GM23338 (cell line): Measurements from ENCODE around the gene ADAP1. TPM values are rescaled to one million over a fixed set of nuclear protein-coding genes. Genes with fewer than 3 reads are reported as not detected.
A peak's percentile ranks its signal among the peaks of the same experiment; 100 is the strongest.

Source experiments
- ATAC-seq: fragments of 200-7000 bp; cut with Tn5 transposase; 3 replicates; pipeline ENCODE4 v1.9.1; 2020
- DNase-seq: peaks from one replicate; pipeline ENCODE4 v3.0.0-alpha.2; 2015; ENCODE audit warnings: low spot score
- H2AFZ ChIP-seq: fragments of 200-600 bp; sonication (generic); 2 replicates; pipeline ENCODE4 v1.8.0; 2016; ENCODE audit warnings: antibody characterized with exemption, mild to moderate bottlenecking, moderate library complexity
- H3F3A ChIP-seq: fragments of 200-600 bp; sonication (generic); replicated peaks from 2 replicates; pipeline ENCODE4 v1.8.0; 2017; ENCODE audit warnings: antibody characterized with exemption, mixed run types, low read depth
- H3K27ac ChIP-seq: fragments of 200-600 bp; sonication (generic); 2 replicates; pipeline ENCODE4 v1.6.1; 2016; ENCODE audit warnings: low read depth
- H3K27me3 ChIP-seq: fragments of 200-600 bp; sonication (generic); 2 replicates; pipeline ENCODE4 v1.8.0; 2016; ENCODE audit warnings: mild to moderate bottlenecking, mixed run types, moderate library complexity; ENCODE audit not compliant: insufficient read depth
- H3K36me3 ChIP-seq: fragments of 200-600 bp; sonication (generic); 2 replicates; pipeline ENCODE4 v1.8.0; 2016; ENCODE audit warnings: mild to moderate bottlenecking; ENCODE audit not compliant: insufficient read depth
- H3K4me1 ChIP-seq: fragments of 200-600 bp; sonication (generic); 2 replicates; pipeline ENCODE4 v1.8.0; 2016; ENCODE audit warnings: mild to moderate bottlenecking, moderate library complexity; ENCODE audit not compliant: insufficient read depth
- H3K4me2 ChIP-seq: fragments of 200-600 bp; sonication (generic); 2 replicates; pipeline ENCODE4 v1.7.1; 2017; ENCODE audit warnings: mixed run types
- H3K4me3 ChIP-seq: fragments of 200-600 bp; sonication (generic); 2 replicates; pipeline ENCODE4 v1.6.1; 2016; ENCODE audit warnings: mixed run types
- H3K79me2 ChIP-seq: fragments of 200-600 bp; sonication (generic); replicated peaks from 2 replicates; pipeline ENCODE4 v1.8.0; 2017; ENCODE audit warnings: mild to moderate bottlenecking; ENCODE audit not compliant: insufficient read depth
- H3K9me2 ChIP-seq: fragments of 200-600 bp; sonication (generic); 2 replicates; pipeline ENCODE4 v1.8.0; 2017; ENCODE audit not compliant: insufficient read depth
- H4K20me1 ChIP-seq: fragments of 200-600 bp; sonication (generic); replicated peaks from 2 replicates; pipeline ENCODE4 v1.8.0; 2017; ENCODE audit warnings: mild to moderate bottlenecking; ENCODE audit not compliant: insufficient read depth
- H3K27ac Mint-ChIP-seq: 2 replicates; pipeline ENCODE4 v1.8.0; 2020; ENCODE audit warnings: inconsistent platforms, mild to moderate bottlenecking, moderate library complexity, mixed read lengths
- H3K27me3 Mint-ChIP-seq: 3 replicates; pipeline ENCODE4 v1.8.0; 2022; ENCODE audit warnings: low read depth, mild to moderate bottlenecking, moderate library complexity, mixed read lengths, inconsistent platforms; ENCODE audit not compliant: insufficient read depth, poor library complexity
- H3K36me3 Mint-ChIP-seq: 3 replicates; pipeline ENCODE4 v1.8.0; 2021; ENCODE audit warnings: low read depth, mild to moderate bottlenecking, inconsistent platforms, moderate library complexity, mixed read lengths
- H3K4me1 Mint-ChIP-seq: 3 replicates; pipeline ENCODE4 v1.8.0; 2020; ENCODE audit warnings: mild to moderate bottlenecking, inconsistent platforms, mixed read lengths
- H3K4me3 Mint-ChIP-seq: 3 replicates; pipeline ENCODE4 v1.8.0; 2021; ENCODE audit warnings: moderate library complexity, mild to moderate bottlenecking, inconsistent platforms, mixed read lengths
- H3K9me3 Mint-ChIP-seq: 3 replicates; pipeline ENCODE4 v1.8.0; 2020; ENCODE audit warnings: moderate library complexity, mild to moderate bottlenecking, inconsistent platforms, mixed read lengths
- CREB1 ChIP-seq: fragments of 250-450 bp; sonication (Bioruptor Pico); IDR thresholded peaks from 2 replicates; pipeline ENCODE4 v1.5.0; 2020; ENCODE audit warnings: low read depth, mild to moderate bottlenecking, moderate library complexity
- ETS1 ChIP-seq: IDR thresholded peaks from 2 replicates; pipeline ENCODE4 v1.6.1; 2016; ENCODE audit warnings: antibody characterized with exemption
- EZH2 ChIP-seq: fragments of 200-600 bp; sonication (generic); IDR thresholded peaks from one replicate; pipeline ENCODE4 v1.8.0; 2017; ENCODE audit warnings: antibody characterized with exemption, mild to moderate bottlenecking, low read depth; ENCODE audit not compliant: unreplicated experiment
- EZH2phosphoT487 ChIP-seq: fragments of 200-600 bp; sonication (generic); IDR thresholded peaks from one replicate; pipeline ENCODE4 v1.8.1; 2018; ENCODE audit warnings: antibody characterized with exemption; ENCODE audit not compliant: unreplicated experiment
- JUNB ChIP-seq: IDR thresholded peaks from one replicate; pipeline ENCODE4 v1.6.1; 2016; ENCODE audit warnings: antibody characterized with exemption; ENCODE audit not compliant: unreplicated experiment
- NANOG ChIP-seq: IDR thresholded peaks from 2 replicates; pipeline ENCODE4 v1.6.1; 2016; ENCODE audit warnings: antibody characterized with exemption, borderline replicate concordance
- POLR2AphosphoS5 ChIP-seq: IDR thresholded peaks from 2 replicates; pipeline ENCODE4 v1.6.1; 2016; ENCODE audit warnings: antibody characterized with exemption, low read depth
- STAT1 ChIP-seq: IDR thresholded peaks from one replicate; pipeline ENCODE4 v1.6.1; 2016; ENCODE audit warnings: antibody characterized with exemption; ENCODE audit not compliant: unreplicated experiment
- ZNF114 ChIP-seq: fragments of 250-450 bp; sonication (Bioruptor Pico); IDR thresholded peaks from 2 replicates; pipeline ENCODE4 v1.5.0; 2020; ENCODE audit warnings: mild to moderate bottlenecking, moderate library complexity
- ZNF331 ChIP-seq: fragments of 250-450 bp; sonication (Bioruptor Pico); IDR thresholded peaks from 2 replicates; pipeline ENCODE4 v1.5.0; 2020; ENCODE audit warnings: low read depth, mild to moderate bottlenecking, moderate library complexity
- ZNF462 ChIP-seq: fragments of 250-450 bp; sonication (Bioruptor Pico); IDR thresholded peaks from 2 replicates; pipeline ENCODE4 v1.5.0; 2020; ENCODE audit warnings: mild to moderate bottlenecking, moderate library complexity
- polyA plus RNA-seq: library from polyadenylated mRNA; unstranded; fragments of >200 nt; fragmentation: Nextera tagmentation; extraction: Ambion mirVana; gene quantifications from 2 replicates; pipeline ENCODE4 v1.2.1, GENCODE V29; 2016
- total RNA-seq: library from RNA; depleted of rRNA; stranded (reverse); fragments of >200 nt; shearing (Covaris generic); gene quantifications from 2 replicates; pipeline ENCODE4 v1.2.3, GENCODE V29; 2014
- TF ChIP-seq, protein P1 (sequence below), 2 experiments: fragments of 200-600 bp in 1 of 2; sonication (generic) in 1 of 2; conservative IDR thresholded peaks; 2 replicates each; pipeline versions ENCODE4 v1.5.1 to v1.6.1; 2016 to 2017; ENCODE audit warnings: antibody characterized with exemption in 2 of 2, low read depth in 2 of 2, mild to moderate bottlenecking in 2 of 2, moderate library complexity in 1 of 2
- TF ChIP-seq, protein P2 (sequence below): IDR thresholded peaks from one replicate; pipeline ENCODE4 v1.6.1; 2018; ENCODE audit warnings: antibody characterized with exemption; ENCODE audit not compliant: unreplicated experiment

Gene ADAP1
- total and polyA plus RNA-seq, 2 experiments from 2014 or later, result 2.2 to 9.6 TPM

- ATAC-seq, result peak; percentile 78
- H3K36me3 ChIP-seq, result no peaks in the 10 kb centered on the region; the same call in none of the 2 replicates
- H3K4me2 ChIP-seq, result peak within 1 kb of the TSS; percentile 81
- H3K27ac ChIP-seq, result peak within 1 kb of the TSS; percentile 86
- H3K27me3 ChIP-seq, result no peaks in the 10 kb centered on the region
- peak; percentile 92 for DNase-seq
- peaks cover 49% of the 10 kb centered on the region for H3K36me3 Mint-ChIP-seq
- peaks cover 25% of the 10 kb centered on the region for H4K20me1 ChIP-seq
- H3K9me2 ChIP-seq, result no peaks in the 10 kb centered on the region
- peak within 1 kb of the TSS; percentile 79 for H3K4me3 ChIP-seq
- H3K4me1 Mint-ChIP-seq, result peaks cover 13% of the 10 kb centered on the region
- peaks cover 10% of the 10 kb centered on the region; the same call in 1 of the 2 replicates for H3K4me1 ChIP-seq
- H3K27me3 Mint-ChIP-seq, result peaks cover 9% of the 10 kb centered on the region
- peaks cover 43% of the 10 kb centered on the region for H3K79me2 ChIP-seq
- peaks cover 7% of the 10 kb centered on the region; the same call in 2 of the 3 replicates for H3K9me3 Mint-ChIP-seq
- TF ChIP-seq STAT1 (no peak), EZH2 (no peak), EZH2phosphoT487 (no peak), ZNF462 (no peak), POLR2AphosphoS5 (peak; percentile 78), CREB1 (CRISPR knock-in tag) (peak; percentile 73), ETS1 (peak; percentile 10), ZNF331 (CRISPR knock-in tag) (no peak), NANOG (no peak), ZNF114 (CRISPR knock-in tag) (no peak), JUNB (no peak)
- TF ChIP-seq, protein P1, sequence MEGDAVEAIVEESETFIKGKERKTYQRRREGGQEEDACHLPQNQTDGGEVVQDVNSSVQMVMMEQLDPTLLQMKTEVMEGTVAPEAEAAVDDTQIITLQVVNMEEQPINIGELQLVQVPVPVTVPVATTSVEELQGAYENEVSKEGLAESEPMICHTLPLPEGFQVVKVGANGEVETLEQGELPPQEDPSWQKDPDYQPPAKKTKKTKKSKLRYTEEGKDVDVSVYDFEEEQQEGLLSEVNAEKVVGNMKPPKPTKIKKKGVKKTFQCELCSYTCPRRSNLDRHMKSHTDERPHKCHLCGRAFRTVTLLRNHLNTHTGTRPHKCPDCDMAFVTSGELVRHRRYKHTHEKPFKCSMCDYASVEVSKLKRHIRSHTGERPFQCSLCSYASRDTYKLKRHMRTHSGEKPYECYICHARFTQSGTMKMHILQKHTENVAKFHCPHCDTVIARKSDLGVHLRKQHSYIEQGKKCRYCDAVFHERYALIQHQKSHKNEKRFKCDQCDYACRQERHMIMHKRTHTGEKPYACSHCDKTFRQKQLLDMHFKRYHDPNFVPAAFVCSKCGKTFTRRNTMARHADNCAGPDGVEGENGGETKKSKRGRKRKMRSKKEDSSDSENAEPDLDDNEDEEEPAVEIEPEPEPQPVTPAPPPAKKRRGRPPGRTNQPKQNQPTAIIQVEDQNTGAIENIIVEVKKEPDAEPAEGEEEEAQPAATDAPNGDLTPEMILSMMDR (conservative IDR thresholded peaks at IDR 0.05; ENCODE audit: low read depth in 2 of 2), result peak in 1 of 2 experiments; percentile 22; a peak in 1 of 4 replicates
- TF ChIP-seq, protein P2, sequence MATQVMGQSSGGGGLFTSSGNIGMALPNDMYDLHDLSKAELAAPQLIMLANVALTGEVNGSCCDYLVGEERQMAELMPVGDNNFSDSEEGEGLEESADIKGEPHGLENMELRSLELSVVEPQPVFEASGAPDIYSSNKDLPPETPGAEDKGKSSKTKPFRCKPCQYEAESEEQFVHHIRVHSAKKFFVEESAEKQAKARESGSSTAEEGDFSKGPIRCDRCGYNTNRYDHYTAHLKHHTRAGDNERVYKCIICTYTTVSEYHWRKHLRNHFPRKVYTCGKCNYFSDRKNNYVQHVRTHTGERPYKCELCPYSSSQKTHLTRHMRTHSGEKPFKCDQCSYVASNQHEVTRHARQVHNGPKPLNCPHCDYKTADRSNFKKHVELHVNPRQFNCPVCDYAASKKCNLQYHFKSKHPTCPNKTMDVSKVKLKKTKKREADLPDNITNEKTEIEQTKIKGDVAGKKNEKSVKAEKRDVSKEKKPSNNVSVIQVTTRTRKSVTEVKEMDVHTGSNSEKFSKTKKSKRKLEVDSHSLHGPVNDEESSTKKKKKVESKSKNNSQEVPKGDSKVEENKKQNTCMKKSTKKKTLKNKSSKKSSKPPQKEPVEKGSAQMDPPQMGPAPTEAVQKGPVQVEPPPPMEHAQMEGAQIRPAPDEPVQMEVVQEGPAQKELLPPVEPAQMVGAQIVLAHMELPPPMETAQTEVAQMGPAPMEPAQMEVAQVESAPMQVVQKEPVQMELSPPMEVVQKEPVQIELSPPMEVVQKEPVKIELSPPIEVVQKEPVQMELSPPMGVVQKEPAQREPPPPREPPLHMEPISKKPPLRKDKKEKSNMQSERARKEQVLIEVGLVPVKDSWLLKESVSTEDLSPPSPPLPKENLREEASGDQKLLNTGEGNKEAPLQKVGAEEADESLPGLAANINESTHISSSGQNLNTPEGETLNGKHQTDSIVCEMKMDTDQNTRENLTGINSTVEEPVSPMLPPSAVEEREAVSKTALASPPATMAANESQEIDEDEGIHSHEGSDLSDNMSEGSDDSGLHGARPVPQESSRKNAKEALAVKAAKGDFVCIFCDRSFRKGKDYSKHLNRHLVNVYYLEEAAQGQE, result no peak
- H3K4me3 Mint-ChIP-seq, result peak within 1 kb of the TSS; percentile 88
- peaks cover 30% of the 10 kb centered on the region for H3F3A ChIP-seq
- H2AFZ ChIP-seq, result no peak within 1 kb of the TSS
- H3K27ac Mint-ChIP-seq, result peak within 1 kb of the TSS; percentile 92
Observed at GRCh38 chr7:876077-876971, 78.2 kb downstream of the ADAP1 start, which contains the start of gene GET4. Gene GET4, plus strand, starts transcription at chr7:876554. Its CDS starts 92 bp downstream, at chr7:876646.
